Endothelial cell of umbilical vein (primary cell): ENCODE results near the gene PEAR1. TPM values are rescaled to one million over a fixed set of nuclear protein-coding genes. Genes with fewer than 3 reads are reported as not detected.

Experiments used
- BruUV-seq: library from RNA; stranded (reverse); fragments of 400-500 nt; replicated peaks from 2 replicates; lab custom pipeline; 2021; lab: Mats Ljungman, UMichigan
- CTCF ChIA-PET: fragments of 300-600, 350-600 bp; sonication (Branson Sonifier 250); formaldehyde crosslinking; loops from one replicate; lab custom pipeline; 2021; ENCODE audit warnings: antibody characterized with exemption, inconsistent platforms; lab: Charles Lee
- POLR2A ChIA-PET: fragments of 300-600, 350-600 bp; sonication (Branson Sonifier 250); formaldehyde crosslinking; loops from one replicate; lab custom pipeline; 2021; ENCODE audit warnings: antibody characterized with exemption, inconsistent platforms; lab: Charles Lee
- DNase-seq: peaks from one replicate; pipeline ENCODE4 v3.0.0-alpha.2; 2011; ENCODE audit warnings: low read depth, low spot score
- FAIRE-seq: peaks from 2 replicates; lab custom pipeline; 2011; peaks lifted over from hg19 to GRCh38; lab: Jason Lieb, UNC
- H2AFZ ChIP-seq: 2 replicates; pipeline ENCODE4 v1.6.0; 2012; ENCODE audit warnings: low read depth, low read length, control low read depth, inconsistent platforms
- H3K27ac ChIP-seq: 2 replicates; pipeline ENCODE4 v1.5.1; 2011; ENCODE audit warnings: low read depth, mild to moderate bottlenecking, control low read depth, low read length, moderate library complexity; ENCODE audit not compliant: insufficient read depth
- H3K27me3 ChIP-seq, 2 experiments: 2 replicates each; pipeline versions ENCODE4 v1.6.0 to v1.6.1; 2011; ENCODE audit warnings: low read length in 2 of 2, mixed read lengths in 1 of 2; ENCODE audit not compliant: control insufficient read depth in 2 of 2, insufficient read depth in 2 of 2
- H3K36me3 ChIP-seq, 2 experiments: 2 replicates in 1 of 2; 3 replicates in 1 of 2; pipeline ENCODE4 v1.5.1; 2011; ENCODE audit warnings: low read length in 2 of 2, mild to moderate bottlenecking in 1 of 2, moderate library complexity in 1 of 2; ENCODE audit not compliant: control insufficient read depth in 2 of 2, insufficient read depth in 2 of 2; ENCODE audit errors: extremely low read depth in 1 of 2
- H3K4me1 ChIP-seq: 3 replicates; pipeline ENCODE4 v1.5.1; 2011; ENCODE audit warnings: mild to moderate bottlenecking, low read length; ENCODE audit not compliant: control insufficient read depth, insufficient read depth; ENCODE audit errors: extremely low read depth
- H3K4me2 ChIP-seq: 2 replicates; pipeline ENCODE4 v1.6.1; 2011; ENCODE audit warnings: low read length, control low read depth, mixed read lengths; ENCODE audit not compliant: insufficient read depth
- H3K4me3 ChIP-seq, 3 experiments: fragments of 200-600 bp in 1 of 3; sonication (generic), shearing (Covaris generic) in 1 of 3; replicated peaks in 1 of 3; 2 replicates each; pipeline ENCODE4 v1.5.1; 2011 to 2016; ENCODE audit warnings: control low read depth in 3 of 3, low read length in 3 of 3, mild to moderate bottlenecking in 2 of 3, inconsistent platforms in 1 of 3, low read depth in 1 of 3, moderate library complexity in 1 of 3; ENCODE audit not compliant: insufficient read depth in 1 of 3
- H3K79me2 ChIP-seq: 2 replicates; pipeline ENCODE4 v1.6.0; 2012; ENCODE audit warnings: low read length, inconsistent platforms; ENCODE audit not compliant: control insufficient read depth, insufficient read depth
- H3K9ac ChIP-seq: replicated peaks from 2 replicates; pipeline ENCODE3; 2011; ENCODE audit warnings: low read length, control low read depth; ENCODE audit not compliant: insufficient read depth; ENCODE audit errors: extremely low read depth
- H3K9me1 ChIP-seq: replicated peaks from 3 replicates; pipeline ENCODE4 v1.6.0; 2011; ENCODE audit warnings: mild to moderate bottlenecking, low read length; ENCODE audit not compliant: control insufficient read depth, insufficient read depth; ENCODE audit errors: extremely low read depth
- H3K9me3 ChIP-seq: replicated peaks from 2 replicates; pipeline ENCODE4 v1.5.1; 2012; ENCODE audit warnings: low read length, inconsistent platforms; ENCODE audit not compliant: control insufficient read depth, insufficient read depth
- H4K20me1 ChIP-seq: replicated peaks from 2 replicates; pipeline ENCODE3; 2011; ENCODE audit warnings: mild to moderate bottlenecking, low read length; ENCODE audit not compliant: control insufficient read depth, insufficient read depth; ENCODE audit errors: extremely low read depth
- CTCF ChIP-seq, 2 donors: IDR thresholded peaks; 1 replicate in 1 of 2; 2 replicates in 1 of 2; pipeline ENCODE4 v1.5.1; 2011; ENCODE audit warnings: low read length in 2 of 2, mild to moderate bottlenecking in 2 of 2, moderate library complexity in 2 of 2, control low read depth in 1 of 2, inconsistent platforms in 1 of 2, low read depth in 1 of 2; ENCODE audit not compliant: insufficient read depth in 1 of 2; ENCODE audit errors: extremely low read depth in 1 of 2
- GATA2 ChIP-seq: IDR thresholded peaks from 2 replicates; pipeline ENCODE4 v1.7.0; 2011; ENCODE audit warnings: low read depth, mild to moderate bottlenecking, moderate library complexity, mixed read lengths, low read length; ENCODE audit not compliant: insufficient read length, insufficient read depth
- JUN ChIP-seq: IDR thresholded peaks from 2 replicates; pipeline ENCODE4 v1.6.1; 2011; ENCODE audit warnings: borderline replicate concordance, low read depth; ENCODE audit not compliant: insufficient read length, insufficient read depth
- MAX ChIP-seq: IDR thresholded peaks from 2 replicates; pipeline ENCODE4 v1.6.1; 2011; ENCODE audit not compliant: insufficient read depth, insufficient read length
- POLR2AphosphoS5 ChIP-seq: IDR thresholded peaks from 2 replicates; pipeline ENCODE4 v1.6.1; 2012; ENCODE audit warnings: low read depth, mild to moderate bottlenecking, control low read depth, low read length, moderate library complexity; ENCODE audit not compliant: insufficient read depth
- dilution Hi-C: fragments of 300-500 bp; cut with MboI; formaldehyde crosslinking; loops from one replicate; pipeline ENCODE4 v1.15.0; 2019; ENCODE audit warnings: low sequenced_read_pairs; ENCODE audit not compliant: extremely low pct_ligation_motif_present
- intact Hi-C: fragments of 100-400 bp; cut with micrococcal nuclease; formaldehyde crosslinking; loops from one replicate; pipeline ENCODE4 v1.10.0; 2022
- polyA plus RNA-seq, 4 experiments: library from polyadenylated mRNA; depleted of rRNA in 3 of 4; stranded (reverse) in 3 of 4; unstranded in 1 of 4; fragments of >200 nt; gene quantifications; 2 replicates each; pipeline versions ENCODE4 v1.2.1 to v1.2.3, GENCODE V29; 2011 to 2012; ENCODE audit warnings: missing spikeins in 1 of 4
- total RNA-seq: library from RNA; stranded (reverse); gene quantifications from 2 replicates; pipeline ENCODE4 v1.2.3, GENCODE V29; 2021

PEAR1 gene
- total and polyA plus RNA-seq, 2 donors (not counting 3 experiments of a cell fraction or from before 2014, with no cell fraction given) = 90.7 to 106 TPM

- Histone ChIP-seq H3K27ac (no peak overlapping the region), H3K36me3 (peaks cover 13 to 50% of the 10 kb centered on the region in 2 experiments), H3K9ac (no peak overlapping the region), H3K9me3 (no peaks in the 10 kb centered on the region), H3K4me2 (no peak overlapping the region), H2AFZ (no peak overlapping the region), H3K4me3 (no peak overlapping the region), H3K27me3 (no peaks in the 10 kb centered on the region), H4K20me1 (no peaks in the 10 kb centered on the region), H3K4me1 (no peaks in the 10 kb centered on the region), H3K79me2 (no peaks in the 10 kb centered on the region), H3K9me1 (no peaks in the 10 kb centered on the region)
- ChIA-PET POLR2A (interaction anchor here (0.5 kb wide), 1 partner anchor 220 kb away, joined by 3 read pairs; the partner anchor contains the start of genes ISG20L2 and METTL25B), CTCF (interaction anchor here (0.7 to 3.4 kb wide), 7 partner anchors 10 to 190 kb away, joined by 3 to 22 read pairs (median 4); partner anchors contain the start of gene ETV3)
- intact Hi-C loops (no loop called here), dilution Hi-C loops (no loop called here)
- no peak for DNase-seq
- FAIRE-seq = no peak
- no TSS peak for BruUV-seq
- TF ChIP-seq JUN = no peak
- TF ChIP-seq GATA2 = no peak
- TF ChIP-seq MAX = no peak
These were observed 54.5 kb downstream of the PEAR1 start for GRCh38 chr1:156947818-156948525.

- FAIRE-seq (no peak), DNase-seq (no peak)
- Histone ChIP-seq H4K20me1 (no peaks in the 10 kb centered on the region), H3K36me3 (peaks cover 13 to 46% of the 10 kb centered on the region in 2 experiments), H3K9ac (no peak overlapping the region), H3K4me2 (no peak overlapping the region), H3K4me1 (no peaks in the 10 kb centered on the region), H3K27ac (no peak overlapping the region), H3K4me3 (no peak overlapping the region), H3K9me3 (no peaks in the 10 kb centered on the region), H3K79me2 (no peaks in the 10 kb centered on the region), H3K9me1 (no peaks in the 10 kb centered on the region), H2AFZ (no peak overlapping the region), H3K27me3 (no peaks in the 10 kb centered on the region)
- intact Hi-C loops (no loop called here), dilution Hi-C loops (no loop called here)
- CTCF ChIA-PET = interaction anchor here (0.7 to 3.4 kb wide), 8 partner anchors 10 to 189 kb away, joined by 3 to 22 read pairs (median 4); partner anchors contain the start of gene ETV3
- BruUV-seq = no TSS peak
- TF ChIP-seq JUN (no peak), POLR2AphosphoS5 (no peak), MAX (no peak), CTCF (IDR thresholded peaks at IDR 0.05; ENCODE audit: extremely low read depth in 1 of 2, insufficient read depth in 1 of 2, low read depth in 1 of 2, low read length in 2 of 2) (peak; percentile 20 to 24)
- POLR2A ChIA-PET = interaction anchor here (0.5 kb wide), 1 partner anchor 220 kb away, joined by 3 read pairs; the partner anchor contains the start of genes ISG20L2 and METTL25B
These were observed 55.2 kb downstream of the PEAR1 start for GRCh38 chr1:156948708-156949107.
